Spleen (tissue), 7 donors: ENCODE data around the gene MYO1G.

Experiments
- POLR2A ChIP-seq, 3 donors: fragments of 450-650 bp; IDR thresholded peaks; one replicate each; pipeline ENCODE4 v1.5.1; 2017; ENCODE audit warnings: antibody characterized with exemption in 3 of 3, mild to moderate bottlenecking in 1 of 3
- POLR2AphosphoS5 ChIP-seq, 3 donors: sonication (generic); formaldehyde crosslinking; IDR thresholded peaks; one replicate each; pipeline ENCODE4 v1.5.1; 2017; ENCODE audit warnings: antibody characterized with exemption in 3 of 3
- TF ChIP-seq, protein P1 (sequence below), 11 experiments: fragments of 200-600 bp in 7 of 11; fragments of 450-650 bp in 4 of 11; sonication (generic) in 4 of 11; IDR thresholded peaks in 8 of 11; conservative IDR thresholded peaks in 3 of 11; 1 replicate in 7 of 11; 2 replicates in 4 of 11; pipeline versions ENCODE4 v1.4.0 to v1.8.0; 2016 to 2021; ENCODE audit warnings: antibody characterized with exemption in 11 of 11, inconsistent platforms in 4 of 11, mild to moderate bottlenecking in 1 of 11
- donor health status: DM: no; HTN: no; CAD: no; lungs with moderate emphysema.
- donor health status: DM: no; HTN: no; CAD: no.
- donor health status: DM: no; HTN: no; CAD: no.

DNA sequence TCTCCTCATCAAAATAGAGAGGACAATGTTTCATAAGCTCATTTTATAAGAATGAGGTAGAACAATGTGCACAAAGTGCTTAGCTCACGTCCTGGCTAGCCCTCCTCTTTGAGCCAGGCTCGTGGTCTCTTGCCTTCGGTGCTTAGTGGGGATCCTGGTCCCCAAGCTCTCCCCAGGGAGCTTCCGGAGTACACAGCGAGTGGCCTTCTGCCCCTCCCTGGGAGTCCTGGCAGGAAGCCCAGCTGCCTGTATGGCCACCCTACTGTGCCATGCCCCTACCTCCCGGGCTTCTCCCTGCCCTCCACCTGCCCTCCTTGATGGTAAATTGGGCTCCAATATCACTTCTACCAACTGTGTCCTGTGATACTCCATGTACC is 868 bp downstream of the MYO1G start:
- TF ChIP-seq, protein P1, sequence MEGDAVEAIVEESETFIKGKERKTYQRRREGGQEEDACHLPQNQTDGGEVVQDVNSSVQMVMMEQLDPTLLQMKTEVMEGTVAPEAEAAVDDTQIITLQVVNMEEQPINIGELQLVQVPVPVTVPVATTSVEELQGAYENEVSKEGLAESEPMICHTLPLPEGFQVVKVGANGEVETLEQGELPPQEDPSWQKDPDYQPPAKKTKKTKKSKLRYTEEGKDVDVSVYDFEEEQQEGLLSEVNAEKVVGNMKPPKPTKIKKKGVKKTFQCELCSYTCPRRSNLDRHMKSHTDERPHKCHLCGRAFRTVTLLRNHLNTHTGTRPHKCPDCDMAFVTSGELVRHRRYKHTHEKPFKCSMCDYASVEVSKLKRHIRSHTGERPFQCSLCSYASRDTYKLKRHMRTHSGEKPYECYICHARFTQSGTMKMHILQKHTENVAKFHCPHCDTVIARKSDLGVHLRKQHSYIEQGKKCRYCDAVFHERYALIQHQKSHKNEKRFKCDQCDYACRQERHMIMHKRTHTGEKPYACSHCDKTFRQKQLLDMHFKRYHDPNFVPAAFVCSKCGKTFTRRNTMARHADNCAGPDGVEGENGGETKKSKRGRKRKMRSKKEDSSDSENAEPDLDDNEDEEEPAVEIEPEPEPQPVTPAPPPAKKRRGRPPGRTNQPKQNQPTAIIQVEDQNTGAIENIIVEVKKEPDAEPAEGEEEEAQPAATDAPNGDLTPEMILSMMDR (IDR thresholded peaks at IDR 0.05 in 8 of 11, conservative IDR thresholded peaks at IDR 0.05 in 3 of 11), result no peak
- TF ChIP-seq POLR2AphosphoS5 (IDR thresholded peaks at IDR 0.05) (no peak), POLR2A (IDR thresholded peaks at IDR 0.05) (no peak)
